Islet precursor cell (in vitro differentiated cells): ENCODE data around the gene PRKCA.

Experiments
- DNase-seq: peaks from one replicate; pipeline ENCODE4 v3.0.0-alpha.2; 2018

PRKCA gene

DNA sequence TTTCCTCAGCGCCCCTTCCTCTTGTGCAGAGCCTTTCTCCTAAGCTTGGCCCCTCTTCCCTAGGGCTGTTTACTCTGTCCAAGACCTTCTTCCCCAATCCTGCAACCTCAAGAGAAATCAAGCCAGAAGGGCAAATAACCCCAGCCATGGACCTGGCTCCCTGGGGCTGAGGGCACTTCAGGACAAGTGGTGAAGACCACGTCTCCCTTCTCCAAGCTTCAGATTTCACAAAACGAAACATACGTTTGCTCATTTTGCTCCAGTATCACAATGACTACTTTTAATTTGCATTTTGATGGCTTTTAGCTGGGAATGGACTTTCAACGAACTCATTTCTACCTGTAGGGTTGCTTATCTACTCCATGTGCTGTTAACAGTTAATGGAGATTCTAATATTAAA, 392.7 kb downstream of the PRKCA start:
- peak; percentile 36 for DNase-seq

DNA sequence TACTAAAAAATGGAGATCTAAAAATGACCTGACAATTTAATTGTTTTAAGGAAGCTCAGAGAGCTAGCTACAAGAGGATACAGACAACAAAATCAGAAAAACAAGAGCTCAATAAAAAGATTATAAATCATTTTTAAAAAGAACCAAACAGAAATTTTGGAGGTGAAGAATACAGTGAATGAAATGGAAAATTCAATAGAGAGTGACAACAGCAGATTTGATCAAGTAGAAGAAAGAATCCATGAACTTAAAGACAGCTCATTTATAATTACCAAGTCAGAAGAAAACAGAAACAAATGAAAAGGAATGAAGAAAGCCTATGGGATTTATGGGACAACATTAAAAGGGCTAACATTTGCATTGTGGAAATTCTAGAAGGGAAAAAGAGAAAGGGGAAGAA, 395.9 kb downstream of the PRKCA start:
- DNase-seq, result no peak

DNA sequence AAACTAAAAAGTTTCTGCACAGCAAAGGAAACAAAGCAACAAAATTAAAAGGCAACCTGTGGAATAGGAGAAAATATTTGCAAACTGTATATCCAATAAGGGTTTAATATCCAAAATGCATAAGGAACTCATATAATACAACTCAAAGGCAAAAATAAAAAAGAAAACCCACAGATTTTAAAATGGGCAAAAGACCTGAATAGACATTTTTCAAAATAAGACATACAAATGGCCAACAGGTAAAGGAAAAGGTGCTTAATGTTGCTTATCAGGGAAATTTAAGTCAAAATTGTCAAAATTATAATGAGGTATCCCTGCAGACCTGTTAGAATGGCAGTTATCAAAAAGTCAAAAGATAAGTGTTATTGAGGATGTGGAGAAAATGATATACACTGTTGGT, 399.0 kb downstream of the PRKCA start:
- no peak for DNase-seq

DNA sequence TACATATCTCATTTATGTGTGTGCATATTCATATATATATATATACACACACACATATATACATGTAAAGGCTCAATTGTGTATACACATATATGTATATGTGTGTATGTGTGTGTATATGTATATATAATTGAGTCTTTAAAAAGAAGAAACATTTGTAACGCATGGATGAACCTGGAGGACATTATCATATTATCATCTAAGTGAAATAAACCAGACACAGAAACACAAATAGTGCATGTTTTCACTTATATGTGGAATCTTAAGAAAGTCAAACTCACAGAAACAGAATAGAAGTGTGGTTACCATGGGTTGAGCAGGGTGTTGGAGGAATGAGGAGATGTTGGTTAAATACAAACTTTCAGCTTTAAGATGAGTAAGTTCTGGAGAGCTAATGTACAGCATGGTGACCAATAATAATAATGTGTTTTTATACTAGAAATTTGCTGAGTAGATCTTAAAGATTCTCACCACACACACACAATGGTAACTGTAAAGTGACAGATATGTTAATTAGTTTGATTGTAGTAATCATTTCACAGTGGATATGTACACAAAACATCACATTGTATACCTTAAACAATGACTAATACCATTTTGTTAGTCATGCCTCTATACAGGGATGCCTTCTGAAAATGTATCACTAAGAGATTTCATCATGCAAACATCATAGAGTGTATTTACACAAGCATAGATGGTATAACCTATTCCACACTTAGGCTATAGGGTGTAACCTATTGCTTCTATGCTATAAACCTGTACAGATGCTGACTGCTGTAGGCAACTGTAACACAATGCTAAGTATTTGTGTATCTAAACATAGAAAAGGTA, 399.9 kb downstream of the PRKCA start:
- no peak for DNase-seq

DNA sequence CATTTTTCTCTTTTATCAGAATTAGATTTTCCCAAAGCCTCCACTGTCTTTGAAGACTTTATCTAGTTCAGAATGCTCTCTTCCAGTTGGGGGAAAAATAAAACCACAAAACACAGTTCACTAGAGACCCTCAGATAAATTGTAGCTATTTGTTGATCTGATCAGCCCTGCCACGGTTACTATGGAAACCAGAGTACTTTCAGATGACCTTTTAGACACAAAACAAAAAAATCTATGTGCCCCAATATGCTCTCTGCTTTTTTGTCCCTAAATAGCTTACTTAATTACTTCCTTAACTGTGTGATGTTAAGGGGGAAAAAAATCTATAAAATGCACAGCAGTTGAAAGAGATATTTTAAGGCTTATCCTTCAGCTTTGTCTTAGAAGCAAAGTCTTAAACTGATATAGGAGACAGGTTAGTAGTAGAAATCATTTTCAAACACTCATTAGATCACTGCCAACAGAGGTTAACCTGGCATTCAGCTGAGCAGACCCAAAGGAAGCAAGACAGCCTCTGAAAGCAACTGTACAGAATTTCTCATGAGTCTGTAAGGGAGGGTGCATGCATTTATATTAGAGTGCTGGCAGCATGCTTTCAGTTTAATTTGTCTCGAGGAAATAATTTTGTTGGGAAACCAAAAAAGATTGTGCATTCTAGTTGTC, 402.6 kb downstream of the PRKCA start:
- no peak for DNase-seq

DNA sequence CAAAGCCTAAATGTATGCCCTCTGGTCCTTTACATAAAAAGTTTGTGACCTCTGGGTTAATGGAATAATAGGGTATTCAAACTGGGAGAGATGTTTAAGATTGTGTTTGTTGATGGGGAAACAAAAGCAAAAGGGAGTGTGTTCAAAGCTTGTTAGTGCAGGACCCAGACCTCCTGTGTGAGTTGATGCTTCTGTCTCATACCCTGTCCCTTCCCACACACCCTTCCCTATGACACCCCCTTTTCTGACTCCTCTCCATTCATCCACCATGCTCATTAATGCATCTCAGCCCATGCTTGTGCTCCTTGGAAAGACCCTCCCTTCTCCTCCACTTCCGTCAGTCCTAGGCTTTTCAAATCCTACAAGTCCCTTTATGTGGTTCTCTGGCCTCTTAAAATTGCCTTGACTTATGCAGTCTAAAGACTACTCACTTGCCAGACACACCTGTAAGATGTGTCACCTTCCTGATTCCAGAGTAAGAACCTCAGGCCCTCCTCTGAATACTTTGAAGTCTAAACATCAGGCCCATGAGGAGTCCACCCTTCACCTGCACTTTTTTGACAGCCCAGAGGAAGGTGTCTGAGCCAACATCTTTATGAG, 404.5 kb downstream of the PRKCA start:
- DNase-seq, result no peak

DNA sequence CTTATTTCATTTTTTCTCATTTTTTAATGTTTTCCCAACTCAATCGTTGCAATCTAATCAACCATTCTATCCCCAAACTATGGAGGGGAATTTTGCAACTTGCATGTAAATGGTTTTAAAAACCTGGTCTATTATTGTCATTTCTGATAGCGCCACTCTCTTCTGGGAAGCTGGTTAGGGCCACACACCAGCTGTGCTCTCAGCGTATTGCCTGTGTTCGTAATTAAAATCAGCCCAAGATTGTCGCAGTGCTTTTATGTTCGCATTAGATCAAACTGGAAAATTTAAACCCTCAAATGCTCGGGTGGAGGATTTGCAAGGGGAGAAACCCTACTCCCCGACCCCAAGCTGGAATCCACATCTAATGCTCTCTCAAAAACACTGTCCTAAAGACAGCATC, 409.0 kb downstream of the PRKCA start:
- no peak for DNase-seq

DNA sequence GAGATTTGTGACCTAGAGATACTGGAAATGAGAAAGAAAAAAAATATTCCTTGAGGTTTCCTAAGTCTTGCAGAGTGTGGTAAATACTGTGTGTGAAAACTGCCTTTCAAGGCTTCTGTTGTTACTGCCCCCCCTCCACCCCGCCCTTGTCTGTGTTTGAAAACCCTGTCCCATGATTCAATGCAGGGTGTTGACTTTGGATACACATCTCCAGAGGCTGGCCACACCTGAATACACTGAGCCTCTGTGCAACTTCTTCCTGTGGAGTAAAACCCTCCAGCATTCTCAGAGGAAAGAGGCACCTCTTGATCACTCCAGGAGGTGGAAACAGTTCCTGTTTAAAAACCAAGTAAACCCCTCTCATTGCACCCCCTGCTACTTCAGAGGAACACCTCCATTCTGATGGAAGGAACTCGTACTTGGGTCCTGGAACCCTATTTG, 409.5 kb downstream of the PRKCA start:
- DNase-seq, result peak; percentile 54

DNA sequence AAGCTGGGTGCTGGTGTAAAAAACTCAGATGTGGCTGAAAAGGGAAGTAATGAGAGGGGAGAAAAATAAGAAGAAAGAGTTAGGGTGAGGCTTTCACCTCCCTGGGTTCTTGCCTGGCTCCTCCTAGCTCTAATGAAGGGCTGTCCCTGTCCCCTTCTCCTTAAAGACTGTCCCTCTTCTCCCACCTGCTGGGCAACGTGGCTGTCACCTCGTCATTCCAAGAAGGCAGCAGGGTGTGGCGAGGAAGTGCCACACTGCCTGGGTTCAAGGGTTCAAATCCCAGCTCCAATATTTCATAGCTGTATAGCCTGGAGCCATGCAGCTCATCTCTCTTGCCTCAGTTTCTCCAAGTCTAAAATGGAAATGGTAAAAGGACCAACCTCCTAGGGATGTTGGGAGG, 410.0 kb downstream of the PRKCA start:
- DNase-seq, result peak; percentile 50

DNA sequence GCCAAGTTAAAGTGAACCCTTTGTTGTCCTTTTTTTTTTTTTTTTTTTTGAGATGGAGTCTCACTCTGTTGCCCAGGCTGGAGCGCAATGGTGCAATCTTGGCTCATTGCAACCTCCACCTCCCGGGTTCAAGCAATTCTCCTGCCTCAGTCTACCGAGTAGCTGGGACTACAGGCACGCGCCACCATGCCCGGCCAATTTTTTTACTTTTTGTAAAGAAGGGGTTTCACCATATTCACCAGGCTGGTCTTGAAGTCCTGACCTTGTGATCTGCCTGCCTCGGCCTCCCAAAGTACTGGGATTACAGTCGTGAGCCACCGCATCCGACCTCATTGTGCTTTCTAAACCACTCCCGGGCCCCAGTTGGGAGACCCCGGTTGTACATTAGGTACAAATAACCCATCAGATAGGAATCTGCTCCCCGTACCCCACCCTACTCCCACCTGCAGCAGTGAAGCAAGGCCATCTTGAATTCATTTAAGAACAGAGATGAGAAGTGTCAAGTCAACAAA, 410.7 kb downstream of the PRKCA start:
- DNase-seq, result peak; percentile 35

DNA sequence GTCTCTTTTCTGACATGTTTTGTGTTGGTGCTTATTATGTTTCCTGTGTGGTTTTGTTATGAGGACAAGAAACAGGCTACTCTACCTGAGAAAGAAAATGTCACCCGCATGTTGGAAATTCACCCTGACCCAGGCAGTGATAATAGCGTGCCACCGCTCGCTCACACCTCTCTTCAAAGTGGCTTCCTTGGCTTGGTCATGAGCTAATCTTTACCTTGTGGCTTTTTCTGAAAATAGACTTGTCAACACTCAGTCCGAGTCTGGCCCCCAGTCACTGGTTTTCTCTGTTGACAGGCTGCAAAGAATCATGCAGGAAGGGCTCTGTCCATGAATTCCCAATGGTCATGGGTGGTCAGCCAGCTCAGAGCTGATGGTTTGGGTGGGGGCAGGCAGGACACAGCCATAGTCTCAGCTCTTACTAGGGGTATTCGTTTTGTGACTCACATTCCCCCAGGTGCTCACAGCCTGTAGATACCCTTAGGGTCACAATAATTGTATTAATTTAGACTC, 411.2 kb downstream of the PRKCA start:
- peak; percentile 55 for DNase-seq

DNA sequence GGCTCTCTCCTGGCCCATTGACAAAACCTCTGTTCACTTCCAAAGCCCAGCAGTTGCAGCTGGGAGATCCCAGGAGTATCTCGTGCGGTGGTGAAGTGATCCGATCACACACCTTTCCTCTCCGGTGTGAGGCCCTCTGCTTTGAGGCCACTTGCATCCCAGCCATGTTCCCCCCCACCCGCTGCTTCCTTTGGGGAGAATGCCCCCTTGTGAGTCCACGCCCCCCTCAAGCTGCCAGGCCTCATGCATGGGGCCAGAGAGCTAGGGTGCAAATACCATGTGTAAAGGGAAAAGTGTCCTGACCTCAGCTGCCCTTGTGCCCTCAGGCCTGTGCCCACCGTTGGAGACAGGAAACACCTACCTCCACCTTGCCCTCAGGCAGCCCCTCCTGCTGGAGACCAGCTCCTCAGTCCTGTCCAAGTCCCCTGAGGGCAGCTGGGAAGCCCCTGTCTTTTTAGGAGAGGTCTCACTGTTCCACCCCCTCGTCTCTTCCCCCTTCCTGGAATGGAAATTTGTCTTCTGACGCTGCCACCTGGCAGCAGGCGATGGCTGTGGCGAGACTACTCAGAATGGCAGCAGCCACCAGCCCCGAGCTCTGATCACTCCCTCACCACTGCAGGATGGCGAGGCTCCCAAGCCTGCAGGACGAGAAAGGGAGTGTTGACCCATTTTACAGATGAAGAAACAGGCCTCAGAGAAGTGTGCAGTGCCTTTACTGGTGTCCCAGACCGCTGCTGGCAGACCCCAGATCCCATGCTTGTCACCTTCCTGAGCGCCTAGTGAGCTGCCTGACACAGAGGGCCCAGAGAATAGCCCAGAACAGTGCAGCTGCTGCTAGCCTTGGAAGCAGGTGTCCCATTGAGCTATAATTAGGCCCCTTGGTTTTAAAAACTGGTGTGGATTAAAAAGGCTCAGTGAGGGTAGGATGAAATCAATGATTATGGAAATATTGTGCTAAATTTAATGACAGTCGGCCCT, 411.9 kb downstream of the PRKCA start:
- peak; percentile 54 for DNase-seq

DNA sequence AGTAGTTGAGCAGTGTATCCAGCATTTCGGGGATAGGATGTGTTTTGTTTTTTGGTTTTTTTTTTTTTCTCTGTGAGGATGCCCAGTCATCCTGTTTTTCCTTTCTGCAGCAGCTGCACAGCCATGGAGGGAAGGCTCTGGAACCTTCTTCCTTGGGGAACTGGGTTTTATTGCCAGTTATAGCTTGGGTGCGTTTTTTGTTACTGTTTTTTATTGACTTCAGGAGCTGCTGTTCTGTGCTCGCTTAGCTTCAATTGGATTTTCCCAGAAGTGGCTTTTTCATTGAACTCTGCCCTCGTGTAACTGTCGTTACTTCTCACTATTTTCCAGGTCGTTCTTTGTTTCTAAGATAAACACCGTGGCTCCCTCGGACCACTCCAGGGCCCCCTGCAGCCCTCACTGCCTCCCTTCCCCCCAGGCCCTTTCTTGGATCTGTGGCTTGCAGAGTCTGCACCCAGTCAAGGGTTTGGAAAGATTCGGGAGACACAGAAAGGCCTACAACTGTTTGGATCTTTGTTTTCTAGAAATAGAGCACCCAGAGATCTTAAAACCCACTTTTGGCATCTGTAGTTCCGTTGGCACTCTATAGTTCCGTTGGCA, 412.8 kb downstream of the PRKCA start:
- DNase-seq, result peak; percentile 32

DNA sequence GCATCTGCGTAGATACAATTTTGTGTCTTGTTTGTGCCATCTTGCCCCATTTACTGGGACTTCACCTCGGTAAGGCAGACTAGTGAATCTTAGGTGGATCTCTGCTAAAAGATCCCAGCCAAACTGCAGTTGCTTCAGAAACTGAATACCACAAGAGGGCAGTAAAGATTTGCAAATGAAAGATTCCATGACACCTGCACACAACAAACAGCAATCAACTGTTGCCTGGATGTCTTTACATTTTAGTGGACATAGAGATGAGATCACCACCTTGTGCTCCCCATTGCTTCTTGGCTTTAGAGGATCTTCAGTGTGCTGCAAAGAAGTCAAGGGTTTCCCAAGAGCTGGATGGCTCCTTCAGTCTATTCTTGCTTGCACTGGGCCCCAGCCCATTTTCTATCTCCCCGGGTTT, 413.3 kb downstream of the PRKCA start:
- DNase-seq, result peak; percentile 76

DNA sequence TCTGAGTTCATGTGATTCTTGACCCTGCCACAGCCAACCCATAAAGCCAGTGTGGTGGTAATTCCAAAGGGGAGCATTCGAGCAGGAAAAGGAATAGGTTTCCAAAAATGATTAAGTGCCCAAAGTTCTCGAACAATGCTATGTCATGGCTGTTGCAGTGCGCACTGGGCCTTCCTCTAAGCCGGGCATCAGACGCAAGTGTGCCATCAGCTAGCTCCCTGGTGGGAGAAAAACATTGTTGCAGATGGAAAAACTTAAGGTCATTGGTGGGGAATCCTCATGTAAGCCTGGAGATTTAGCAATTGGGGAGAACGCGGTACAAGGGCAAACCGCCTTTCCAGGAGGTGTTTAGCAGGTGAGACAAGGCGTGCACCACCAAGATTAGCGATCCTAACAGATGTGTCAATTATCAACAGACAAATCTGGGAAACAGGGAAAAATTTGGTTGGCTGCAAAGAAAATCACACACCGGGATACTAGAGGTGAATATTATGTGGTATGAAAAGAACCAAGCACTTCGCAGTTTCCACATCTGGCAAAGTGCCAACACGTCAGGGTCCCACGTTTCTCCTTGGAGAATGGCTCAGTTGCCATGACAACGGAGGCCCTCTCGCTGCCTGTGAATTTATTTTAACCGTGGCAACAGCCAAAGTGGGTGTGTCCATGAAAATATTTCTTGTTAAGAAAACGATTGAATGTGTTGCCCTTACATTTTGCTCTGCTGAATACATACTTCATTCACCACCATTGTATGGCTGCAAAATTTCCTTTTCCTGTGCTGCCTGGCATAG, 414.0 kb downstream of the PRKCA start:
- DNase-seq, result no peak

DNA sequence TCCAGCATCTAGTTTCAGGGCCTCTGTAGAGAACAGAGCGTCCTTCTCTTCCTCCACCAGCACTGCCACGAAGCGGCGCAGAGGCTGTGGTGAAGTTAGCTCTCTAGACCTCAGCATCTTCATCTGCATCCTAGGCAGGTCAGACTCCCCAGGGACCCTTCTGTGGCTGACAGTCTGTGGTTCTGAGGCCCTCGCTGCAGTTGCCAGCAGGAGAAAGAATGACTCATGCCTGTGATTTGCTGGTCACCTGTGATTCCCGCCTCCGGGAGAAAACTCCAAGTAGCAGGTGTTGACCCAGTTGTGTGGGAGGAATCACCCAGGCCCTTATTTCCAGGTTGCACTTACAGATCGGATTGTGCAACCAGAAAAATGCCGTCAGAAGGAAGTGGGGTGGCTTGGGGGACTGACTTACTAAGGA, 415.2 kb downstream of the PRKCA start:
- peak; percentile 73 for DNase-seq

DNA sequence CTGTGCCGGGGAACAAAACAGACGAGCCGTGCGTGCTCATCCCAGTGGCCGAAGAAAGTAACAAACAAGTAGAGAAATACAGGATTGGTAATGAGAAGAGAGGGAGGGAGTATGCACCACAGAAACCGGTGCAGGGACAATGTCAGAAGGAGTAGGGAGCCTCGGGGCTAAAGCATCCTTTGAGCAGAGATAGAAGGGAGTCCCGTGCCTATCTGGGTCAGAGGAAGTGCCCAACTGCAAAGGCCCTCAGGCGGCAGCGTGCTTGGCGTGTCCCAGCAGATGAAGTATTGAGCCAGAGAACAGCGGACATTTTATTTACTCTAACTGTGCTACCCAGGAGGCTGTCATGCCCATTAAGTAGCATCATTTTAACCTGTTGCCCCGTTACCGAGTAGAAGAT, 417.6 kb downstream of the PRKCA start:
- DNase-seq, result peak; percentile 47

DNA sequence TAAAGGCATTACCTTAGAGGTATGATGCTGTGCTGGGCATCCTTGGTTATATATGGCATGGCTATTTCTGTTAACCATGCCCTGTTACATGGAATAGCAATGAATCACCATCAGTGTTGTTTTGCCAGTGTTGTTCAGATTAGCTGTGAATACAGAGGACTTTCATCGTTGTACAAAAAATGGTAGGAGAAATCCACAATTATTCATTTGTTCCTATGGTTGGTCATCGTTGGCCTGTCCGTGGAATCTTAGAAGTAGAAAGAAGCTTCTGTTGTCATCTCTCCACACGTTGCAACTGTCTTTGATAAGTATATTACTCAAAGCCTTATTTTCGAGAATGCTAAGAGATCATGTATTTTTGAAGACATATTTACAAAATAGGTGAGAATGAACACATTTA, 418.2 kb downstream of the PRKCA start:
- no peak for DNase-seq

DNA sequence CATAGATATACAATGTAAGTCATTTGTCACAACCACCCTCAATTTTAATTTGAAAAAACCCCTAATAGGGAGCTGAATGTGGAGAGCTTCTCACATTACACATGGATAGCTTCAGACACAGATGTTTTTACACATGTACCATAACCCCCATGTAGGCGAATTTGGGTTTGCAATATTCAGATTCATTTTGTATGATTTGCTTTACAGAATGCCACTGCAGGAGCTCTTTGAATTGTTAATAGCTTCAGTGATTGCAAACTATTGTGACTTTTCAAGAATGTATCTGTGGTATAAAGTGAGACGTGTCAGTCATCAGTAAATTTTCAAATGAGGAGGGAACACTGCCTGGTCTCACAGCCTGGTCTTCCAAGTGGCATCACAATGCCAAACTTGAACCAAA, 419.9 kb downstream of the PRKCA start:
- no peak for DNase-seq

DNA sequence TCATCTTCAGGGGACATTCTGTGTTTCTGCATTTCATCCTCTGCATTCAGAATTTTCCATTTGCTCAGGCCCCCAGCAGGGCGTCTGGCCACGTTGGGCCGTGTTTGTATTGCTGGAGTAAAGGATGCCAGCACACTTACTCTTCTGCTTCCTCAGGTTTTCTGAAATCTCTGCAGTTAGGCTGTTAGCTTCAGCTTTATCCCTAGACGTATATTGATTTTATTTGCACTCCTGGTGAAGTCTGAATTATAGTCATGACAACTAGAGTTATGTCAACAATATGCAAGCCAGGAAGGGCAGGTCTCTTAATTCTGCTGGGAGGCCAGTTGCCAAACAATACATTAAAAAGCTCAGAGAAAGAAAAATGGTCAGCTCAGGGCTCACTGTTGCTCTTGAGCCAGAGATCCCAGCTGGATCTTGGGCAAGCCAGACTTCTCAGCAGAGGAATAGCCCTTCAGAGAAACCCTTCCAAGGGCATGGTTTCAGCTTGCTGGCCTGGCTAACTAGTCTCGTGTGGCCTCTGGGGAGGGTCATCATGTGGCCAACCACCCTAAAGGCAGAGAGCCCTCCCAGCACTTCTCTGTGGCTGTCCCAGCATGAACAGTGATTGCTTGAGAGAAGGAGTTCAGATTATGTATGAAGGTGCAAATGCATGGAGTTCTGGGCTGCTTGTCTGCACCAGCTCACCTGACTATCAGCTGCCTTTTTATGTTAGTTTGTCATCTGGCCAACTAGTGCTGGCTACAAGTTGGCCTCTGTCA, 422.3 kb downstream of the PRKCA start:
- peak; percentile 48 for DNase-seq
